Mesenteric fat pad (tissue), 1 donor: ENCODE results near the gene RHBDF1. TPM values are rescaled to one million over a fixed set of nuclear protein-coding genes. Genes with fewer than 3 reads are reported as not detected.

Experiments used
- DNase-seq: peaks from one replicate; pipeline ENCODE4 v3.0.0-alpha.2; 2020; ENCODE audit warnings: low spot score
- total RNA-seq: library from RNA; stranded (reverse); fragmentation: NEBNext Ultra II Directional; extraction: Animal tissue kit (Norgen Biotek cat#: 25700); gene quantifications from one replicate; pipeline ENCODE4 v1.2.1, GENCODE V29; 2021
- donor health status: DM: yes; HTN: yes; CAD: no.

RHBDF1 gene
- total RNA-seq, 1 donor from 2014 or later: 30.0 TPM

DNA sequence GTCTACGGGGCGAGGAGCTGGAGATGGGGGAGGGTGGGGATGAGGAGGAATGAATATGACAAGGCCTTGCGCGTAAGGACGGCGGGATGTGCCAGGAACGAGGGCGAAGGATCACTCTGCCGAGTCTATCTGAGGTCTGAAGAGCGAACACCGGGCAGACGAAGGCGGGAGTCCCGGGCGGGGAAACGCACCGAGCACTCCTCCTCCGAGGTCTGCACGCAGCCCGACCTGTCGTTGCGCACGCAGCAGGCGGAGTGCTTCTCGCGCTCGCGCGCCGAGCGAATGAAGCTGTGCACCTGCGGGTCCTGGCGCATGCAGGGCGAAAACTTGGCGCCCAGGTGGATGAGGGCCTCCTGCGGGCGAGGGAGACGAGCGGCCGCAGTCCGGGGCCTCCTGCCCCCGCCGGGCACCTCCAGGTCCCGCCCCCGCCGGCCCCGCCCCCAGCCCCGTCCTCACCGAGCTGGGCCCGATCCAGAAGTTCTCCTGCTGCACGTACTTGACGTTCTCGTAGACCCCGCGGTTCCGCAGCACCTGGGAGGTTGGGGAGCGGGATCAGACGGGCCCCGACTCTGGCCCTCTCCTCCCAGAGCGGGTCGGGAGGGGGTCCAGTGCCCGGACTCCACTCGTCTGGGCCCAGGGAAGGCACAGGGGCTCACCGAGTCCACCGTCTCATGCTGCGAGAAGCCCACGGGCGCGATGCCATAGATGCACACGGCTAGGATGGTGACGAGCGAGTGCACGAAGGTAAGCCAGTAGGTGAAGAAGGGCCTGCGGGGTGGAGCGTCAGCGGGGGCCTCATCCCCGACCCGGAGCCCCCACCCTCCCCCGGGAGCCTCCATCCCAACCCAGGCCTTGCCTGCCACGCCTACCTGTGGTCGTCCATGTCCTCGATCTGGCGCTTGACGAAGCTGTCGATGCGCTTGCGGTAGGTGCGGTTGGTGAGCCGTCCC is 11.2 kb downstream of the RHBDF1 start:
- DNase-seq: no peak

- DNase-seq: no peak
Observed at GRCh38 chr16:60166-60565, 12.3 kb downstream of the RHBDF1 start.

GRCh38 chr16:59440-60059 is 12.9 kb downstream of the RHBDF1 start:
- DNase-seq: no peak

GRCh38 chr16:58491-59439 is 13.7 kb downstream of the RHBDF1 start:
- DNase-seq: no peak

DNA sequence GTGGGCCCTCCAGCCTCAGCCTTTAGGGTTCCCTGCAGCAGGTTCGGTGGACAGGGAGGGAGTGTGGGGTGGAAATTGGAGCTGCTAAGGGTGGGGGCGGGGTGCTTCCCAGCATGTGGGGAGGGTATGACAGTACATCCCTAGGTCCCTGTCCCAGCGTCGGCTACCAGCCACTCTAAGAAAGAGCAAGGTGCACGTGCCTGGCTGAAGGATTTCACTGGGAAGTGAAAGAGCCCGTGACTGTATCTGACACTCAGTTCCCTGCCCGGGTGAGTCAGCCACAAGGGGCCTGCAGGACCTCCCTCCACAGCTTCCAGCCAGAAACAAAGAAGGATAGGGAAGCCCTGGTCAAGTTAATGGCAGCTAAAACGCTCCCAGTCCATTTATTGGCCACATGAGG is 14.7 kb downstream of the RHBDF1 start:
- no peak for DNase-seq

- DNase-seq: no peak
Observed at GRCh38 chr16:56231-56927, 16.1 kb downstream of the RHBDF1 start.

DNA sequence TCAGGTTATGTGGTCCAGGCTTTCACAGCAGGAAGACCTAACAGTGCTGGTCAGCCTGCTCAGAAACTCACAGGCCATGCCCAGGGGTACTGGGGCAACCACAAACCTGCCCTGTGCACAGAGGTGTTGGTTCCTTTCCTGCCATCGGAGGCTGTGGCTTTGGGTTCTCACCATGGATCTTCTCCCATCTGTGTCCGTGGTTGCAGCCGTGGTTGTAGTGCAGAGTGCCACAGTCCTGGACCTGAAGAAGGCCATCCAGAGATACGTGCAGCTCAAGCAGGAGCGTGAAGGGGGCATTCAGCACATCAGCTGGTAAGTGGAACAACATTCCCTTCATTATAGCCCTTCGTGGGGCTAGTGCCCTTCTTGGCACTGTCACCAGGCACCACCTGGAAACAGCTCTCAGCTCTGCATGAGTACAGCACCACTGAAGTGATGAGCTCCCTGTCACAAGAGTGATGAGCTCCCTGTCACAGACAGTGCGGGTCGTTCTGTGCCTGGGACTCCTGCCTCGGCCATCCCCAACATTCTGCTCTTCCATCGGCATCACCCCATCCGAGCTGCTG is 16.8 kb downstream of the RHBDF1 start:
- DNase-seq: no peak

DNA sequence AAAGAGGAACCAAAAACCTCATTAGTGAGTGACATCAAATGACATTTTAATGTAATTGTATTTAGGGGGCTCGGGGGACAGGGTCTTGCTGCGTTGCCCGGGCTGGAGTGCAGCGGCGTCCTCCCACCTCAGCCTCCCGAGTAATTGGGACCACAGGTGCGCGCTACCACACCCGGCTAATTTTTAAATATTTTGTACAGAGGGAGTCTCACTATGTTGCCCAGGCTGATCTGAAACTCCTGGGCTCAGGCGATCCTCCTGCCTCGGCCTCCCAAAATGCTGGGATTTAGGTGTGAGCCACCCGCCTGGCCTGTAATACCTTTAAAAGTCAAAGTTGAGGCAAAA is 18.2 kb downstream of the RHBDF1 start:
- DNase-seq: no peak

- DNase-seq: peak; percentile 99
Observed at GRCh38 chr16:53346-54236, 18.8 kb downstream of the RHBDF1 start, which contains the start of the genes POLR3K and SNRNP25. Gene POLR3K, minus strand, starts transcription at chr16:53608. Its CDS starts 22 bp downstream, at chr16:53586. Gene SNRNP25, plus strand, starts transcription at chr16:53828. Its CDS starts 189 bp downstream, at chr16:54017.

GRCh38 chr16:50769-51591 is 21.5 kb downstream of the RHBDF1 start:
- DNase-seq: no peak

GRCh38 chr16:47234-47633 is 25.2 kb downstream of the RHBDF1 start:
- DNase-seq: peak; percentile 28

DNA sequence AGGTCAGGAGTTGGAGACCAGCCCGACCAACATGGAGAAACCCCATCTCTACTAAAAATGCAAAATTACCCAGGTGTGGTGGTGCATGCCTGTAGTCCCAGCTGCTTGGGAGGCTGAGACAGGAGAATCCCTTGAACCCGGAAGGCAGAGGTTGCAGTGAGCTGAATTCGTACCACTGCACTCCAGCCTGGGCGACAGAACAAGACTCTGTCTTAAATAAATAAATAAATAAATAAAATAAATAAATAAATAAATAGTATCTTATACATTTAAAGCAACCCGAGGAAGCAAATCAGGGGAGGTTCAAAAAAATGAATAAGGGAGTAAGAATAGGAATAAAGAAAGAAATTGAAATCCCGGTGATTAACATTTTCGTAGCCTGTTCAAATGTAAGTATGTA is 25.9 kb downstream of the RHBDF1 start:
- peak; percentile 45 for DNase-seq

DNA sequence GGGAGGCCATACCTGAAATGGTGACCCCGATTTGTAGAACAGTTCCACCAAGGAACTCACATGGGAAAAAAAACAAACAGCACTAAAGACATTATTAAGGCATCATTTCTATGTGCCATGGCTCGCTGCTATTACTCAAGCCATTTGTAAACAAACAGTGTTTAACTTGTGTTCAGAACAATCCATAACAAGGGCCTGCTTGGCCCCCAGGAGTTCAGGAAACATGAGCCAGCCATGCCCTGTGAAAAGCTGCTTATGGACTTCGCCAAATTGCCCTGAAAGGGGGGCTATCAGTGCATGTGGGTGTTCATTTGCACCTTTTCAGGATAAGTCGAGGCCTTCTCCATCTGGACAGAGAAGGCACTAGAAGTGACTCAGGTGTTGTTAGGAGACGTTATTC is 27.0 kb downstream of the RHBDF1 start:
- peak; percentile 8 for DNase-seq

DNA sequence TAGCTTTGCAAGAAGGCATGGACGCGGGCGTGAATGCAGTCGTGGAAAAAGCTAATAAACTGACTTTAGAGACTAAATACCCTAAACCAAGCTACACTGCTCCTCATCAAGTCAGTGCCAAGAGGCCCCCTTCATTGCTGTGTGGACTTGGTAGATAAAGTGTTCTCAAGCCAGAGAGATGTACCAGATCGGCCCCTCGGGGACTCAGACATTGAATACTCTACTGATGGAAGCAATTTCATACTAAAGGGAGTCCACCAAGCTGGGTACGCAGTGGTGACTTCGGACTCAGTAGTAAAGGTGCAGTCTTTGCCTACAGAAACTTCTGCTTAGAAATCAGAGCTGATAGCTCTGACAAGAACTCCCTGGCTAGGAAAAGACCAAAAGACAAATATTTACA is 27.8 kb downstream of the RHBDF1 start:
- DNase-seq: peak; percentile 59

DNA sequence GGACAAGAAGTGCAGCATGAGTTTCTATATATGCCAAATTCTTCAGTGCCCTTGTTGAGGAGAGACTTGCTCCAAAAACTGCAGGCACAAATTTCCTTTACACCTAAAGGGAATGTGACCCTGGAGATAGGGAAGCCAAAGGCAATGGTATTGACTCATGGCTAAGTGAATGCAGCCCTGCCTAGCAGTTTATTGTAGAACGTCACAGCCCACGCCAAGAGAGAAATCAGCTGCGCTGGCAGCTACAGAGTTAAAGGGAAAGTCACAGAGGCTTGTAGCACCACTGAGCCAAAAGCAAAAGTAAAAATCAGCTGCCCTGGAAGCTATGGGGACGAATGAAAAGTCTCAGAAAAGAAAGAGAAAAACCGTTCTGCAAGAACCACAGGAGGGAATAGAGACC is 29.1 kb downstream of the RHBDF1 start:
- peak; percentile 5 for DNase-seq

GRCh38 chr16:42691-43090 is 29.7 kb downstream of the RHBDF1 start:
- peak; percentile 35 for DNase-seq

- DNase-seq: peak; percentile 81
Observed at GRCh38 chr16:42069-42457, 30.4 kb downstream of the RHBDF1 start.

GRCh38 chr16:41439-42068 is 30.9 kb downstream of the RHBDF1 start:
- DNase-seq: peak; percentile 71
